ENCODE measurements around the gene PLEKHH1.
"Not testable (repeated sequence)": the region's sequence is repeated elsewhere in the genome, so short reads cannot be mapped to it uniquely, and the experiment has no call there.

GRCh38 chr14:67542620-67543019 is 9.5 kb downstream of the PLEKHH1 start:
- not testable (repeated sequence) for TF ChIP-seq CTCF, EP300, POLR2AphosphoS5 (IDR thresholded peaks at IDR 0.05)
